GM13976 (cell line): ENCODE measurements around the gene MAP10.

Experiments
- DNase-seq: peaks from one replicate; pipeline ENCODE4 v3.0.0; 2012; ENCODE audit warnings: low spot score
- in situ Hi-C: fragments of 300-500 bp; cut with MboI; formaldehyde crosslinking; loops from one replicate; pipeline ENCODE4 v1.12.0; 2022; ENCODE audit warnings: low sequenced_read_pairs, mixed read lengths, inconsistent platforms; ENCODE audit not compliant: unreplicated experiment
- TF ChIP-seq, protein P1 (sequence below): IDR thresholded peaks from 2 replicates; pipeline ENCODE4 v1.5.1; 2012; ENCODE audit warnings: borderline replicate concordance, mild to moderate bottlenecking; ENCODE audit not compliant: insufficient read depth; ENCODE audit errors: extremely low read depth, missing control alignments, control extremely low read depth

The MAP10 gene

DNA sequence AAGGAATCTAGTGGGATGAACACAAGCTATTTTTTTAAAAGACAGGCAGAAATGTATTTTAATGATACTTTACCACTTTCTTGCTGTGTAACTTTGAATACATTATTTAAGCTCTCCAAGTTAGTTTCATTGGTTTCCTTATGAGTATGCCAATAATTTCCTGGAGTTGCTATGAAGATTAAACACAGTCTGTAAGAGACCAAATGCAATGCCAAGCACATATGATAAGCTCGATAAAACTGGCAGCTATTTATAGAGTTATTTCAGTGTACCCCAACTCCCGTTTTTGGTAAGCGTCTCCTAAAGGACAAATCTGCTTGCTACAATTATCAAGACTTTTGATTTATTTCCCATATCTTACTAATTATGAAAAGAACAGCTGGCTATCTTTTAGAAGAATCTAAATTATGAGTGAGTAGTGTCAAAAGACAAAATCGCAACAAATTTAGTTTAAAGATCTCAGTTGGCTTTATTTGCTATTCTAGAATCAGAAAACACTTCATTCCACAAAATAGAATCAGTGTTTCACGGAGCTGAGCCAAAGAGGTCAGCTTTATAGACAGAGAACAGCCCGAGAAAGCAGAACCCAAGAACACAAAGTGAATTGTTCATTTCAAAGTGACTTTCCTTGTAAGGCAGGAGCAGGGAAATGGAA lies 7.2 kb upstream of the MAP10 start:
- TF ChIP-seq, protein P1, sequence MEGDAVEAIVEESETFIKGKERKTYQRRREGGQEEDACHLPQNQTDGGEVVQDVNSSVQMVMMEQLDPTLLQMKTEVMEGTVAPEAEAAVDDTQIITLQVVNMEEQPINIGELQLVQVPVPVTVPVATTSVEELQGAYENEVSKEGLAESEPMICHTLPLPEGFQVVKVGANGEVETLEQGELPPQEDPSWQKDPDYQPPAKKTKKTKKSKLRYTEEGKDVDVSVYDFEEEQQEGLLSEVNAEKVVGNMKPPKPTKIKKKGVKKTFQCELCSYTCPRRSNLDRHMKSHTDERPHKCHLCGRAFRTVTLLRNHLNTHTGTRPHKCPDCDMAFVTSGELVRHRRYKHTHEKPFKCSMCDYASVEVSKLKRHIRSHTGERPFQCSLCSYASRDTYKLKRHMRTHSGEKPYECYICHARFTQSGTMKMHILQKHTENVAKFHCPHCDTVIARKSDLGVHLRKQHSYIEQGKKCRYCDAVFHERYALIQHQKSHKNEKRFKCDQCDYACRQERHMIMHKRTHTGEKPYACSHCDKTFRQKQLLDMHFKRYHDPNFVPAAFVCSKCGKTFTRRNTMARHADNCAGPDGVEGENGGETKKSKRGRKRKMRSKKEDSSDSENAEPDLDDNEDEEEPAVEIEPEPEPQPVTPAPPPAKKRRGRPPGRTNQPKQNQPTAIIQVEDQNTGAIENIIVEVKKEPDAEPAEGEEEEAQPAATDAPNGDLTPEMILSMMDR: no peak
- DNase-seq: no peak
- in situ Hi-C loops: no loop called here

DNA sequence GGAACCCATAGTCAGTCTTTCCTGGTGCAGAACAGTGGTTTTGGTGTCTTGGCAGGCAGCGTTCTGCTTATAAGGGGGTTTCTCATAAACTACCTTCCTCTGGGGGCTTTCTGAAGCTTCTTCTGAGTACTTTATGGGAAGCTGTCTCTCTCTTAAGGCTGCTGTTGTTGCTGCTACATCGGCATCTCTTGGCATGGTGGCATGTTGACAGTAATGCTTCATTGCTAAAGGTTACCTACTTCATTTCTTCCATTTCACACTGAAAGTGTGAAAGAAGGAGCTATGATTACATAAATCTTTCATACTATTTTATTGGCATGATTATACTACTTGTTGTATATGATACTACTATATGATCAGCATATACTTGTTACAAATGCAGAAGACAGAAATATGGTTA lies 6.3 kb upstream of the MAP10 start:
- TF ChIP-seq, protein P1: no peak
- DNase-seq: no peak
- in situ Hi-C loops: no loop called here

DNA sequence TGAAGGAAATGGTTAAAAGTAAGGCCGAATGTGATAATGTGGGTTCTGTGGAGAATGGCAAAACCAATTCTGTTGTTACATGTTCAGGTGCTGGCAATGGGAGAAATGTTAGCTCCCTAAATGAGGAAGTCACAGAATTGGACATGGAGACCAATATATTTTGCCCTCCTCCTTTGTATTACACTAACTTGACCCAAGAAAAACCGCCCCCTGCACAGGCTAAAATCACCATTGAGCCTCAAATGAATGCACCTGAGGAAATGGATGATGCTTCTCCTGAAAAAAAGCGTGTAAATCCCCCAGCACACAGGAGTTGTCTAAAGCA lies 932 bp downstream of the MAP10 start:
- in situ Hi-C loops: no loop called here
- peak; percentile 11 for DNase-seq

DNA sequence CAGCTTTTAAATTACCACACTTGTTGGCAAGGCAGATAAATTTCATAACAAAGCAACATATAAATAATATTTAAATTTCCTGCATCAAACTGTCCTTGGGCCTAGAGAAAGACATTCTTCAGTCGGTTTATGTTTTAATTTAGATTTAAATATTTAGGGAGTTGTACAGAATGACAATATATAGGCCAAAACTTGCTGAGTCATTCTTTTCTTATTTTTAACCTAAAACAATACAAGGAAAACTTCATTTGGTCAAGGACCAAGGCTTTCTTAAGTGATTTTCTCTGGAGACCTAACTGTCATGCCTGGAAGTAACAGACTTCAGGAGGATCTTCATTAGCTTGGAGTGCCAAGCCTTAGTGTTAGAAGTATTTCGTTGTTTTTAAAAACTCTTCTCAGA lies 5.6 kb downstream of the MAP10 start:
- no peak for DNase-seq
- TF ChIP-seq, protein P1: no peak
- in situ Hi-C loops: no loop called here

More for the DNA sequence above, 932 bp downstream of the MAP10 start:
- TF ChIP-seq, protein P1: no peak

DNA sequence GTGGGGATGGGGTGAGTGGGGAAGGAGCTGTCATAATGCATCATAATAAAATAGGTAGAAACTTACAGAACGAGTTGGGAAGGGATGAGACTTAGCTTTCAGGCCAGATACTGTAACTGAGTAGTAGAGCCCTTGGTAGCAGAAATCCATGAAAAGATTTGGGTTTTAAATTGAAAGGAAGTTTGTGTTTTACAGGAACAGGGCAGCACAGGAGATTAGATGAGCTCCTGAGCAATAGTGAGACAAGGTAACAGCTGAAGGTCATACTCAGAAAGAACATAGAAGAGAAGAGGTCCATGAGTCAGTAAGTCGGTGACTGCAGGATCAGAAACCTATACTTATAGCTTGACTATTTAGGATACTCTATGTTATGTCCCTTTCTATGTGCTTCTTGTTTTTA lies 7.3 kb downstream of the MAP10 start:
- in situ Hi-C loops: no loop called here
- TF ChIP-seq, protein P1: no peak
- no peak for DNase-seq

DNA sequence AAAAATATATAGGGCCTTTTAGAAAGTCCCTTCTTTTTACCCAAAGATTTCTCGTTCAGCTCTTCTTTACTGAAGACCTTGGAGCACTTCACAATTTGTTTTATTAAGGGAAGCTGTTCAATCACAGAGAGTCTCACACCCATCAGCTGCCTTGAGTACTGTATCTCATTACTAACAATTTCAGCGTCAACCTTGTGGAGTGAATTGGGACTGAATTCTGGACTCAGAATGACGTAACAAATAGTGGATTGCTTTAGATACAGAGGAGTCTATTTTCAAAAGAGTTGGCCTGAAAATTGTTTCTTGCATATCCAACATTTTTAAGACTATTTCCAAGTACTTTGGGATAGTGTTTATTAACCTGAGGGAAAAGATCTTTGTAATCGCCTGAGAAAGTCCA lies 7.9 kb downstream of the MAP10 start:
- TF ChIP-seq, protein P1: no peak
- in situ Hi-C loops: no loop called here
- no peak for DNase-seq
